Stimulated activated CD4-positive, alpha-beta T cell treated with anti-CD3 and anti-CD28 coated beads, Interleukin-15, amount 100 ng/mL, for 48 hours (primary cell): ENCODE data around the gene RPL28.
A peak's percentile ranks its signal among the peaks of the same experiment; 100 is the strongest.

ENCODE experiments used
- DNase-seq, 2 donors: peaks; one replicate each; pipeline ENCODE4 v3.0.0-alpha.2; 2020; ENCODE audit warnings: low read depth in 2 of 2

RPL28 gene

DNA sequence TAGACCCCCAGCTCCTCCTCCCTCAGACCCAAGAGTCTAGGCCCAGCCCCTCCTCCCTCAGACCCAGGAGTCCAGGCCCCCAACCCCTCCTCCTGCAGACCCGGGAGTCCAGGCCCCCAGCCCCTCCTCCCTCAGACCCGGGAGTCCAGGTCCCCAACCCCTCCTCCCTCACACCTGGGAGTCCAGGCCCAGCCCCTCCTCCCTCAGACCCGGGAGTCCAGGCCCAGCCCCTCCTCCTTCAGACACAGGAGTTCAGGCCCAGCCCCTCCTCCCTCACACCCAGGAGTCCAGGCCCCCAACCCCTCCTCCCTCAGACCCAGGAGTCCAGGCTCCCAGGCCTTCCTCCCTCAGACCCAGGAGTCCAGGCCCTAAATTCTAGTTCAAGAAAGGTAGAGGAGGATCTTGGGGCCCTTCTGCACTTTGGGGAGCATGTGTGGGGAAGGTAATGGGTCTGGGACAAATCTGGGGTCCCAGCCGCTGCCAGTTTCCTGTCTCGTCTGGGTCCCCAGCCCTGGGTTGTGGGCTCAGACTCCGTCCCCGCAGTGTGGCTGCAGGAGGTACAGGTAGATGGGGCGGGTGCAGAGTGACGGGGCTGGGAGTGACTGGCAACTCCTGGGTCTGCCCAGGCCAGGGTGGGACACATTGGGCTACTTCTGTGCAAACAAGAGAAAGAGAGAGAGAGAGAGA is 12.3 kb upstream of the RPL28 start:
- no peak for DNase-seq

GRCh38 chr19:55373993-55374757 is 11.6 kb upstream of the RPL28 start:
- no peak for DNase-seq

DNA sequence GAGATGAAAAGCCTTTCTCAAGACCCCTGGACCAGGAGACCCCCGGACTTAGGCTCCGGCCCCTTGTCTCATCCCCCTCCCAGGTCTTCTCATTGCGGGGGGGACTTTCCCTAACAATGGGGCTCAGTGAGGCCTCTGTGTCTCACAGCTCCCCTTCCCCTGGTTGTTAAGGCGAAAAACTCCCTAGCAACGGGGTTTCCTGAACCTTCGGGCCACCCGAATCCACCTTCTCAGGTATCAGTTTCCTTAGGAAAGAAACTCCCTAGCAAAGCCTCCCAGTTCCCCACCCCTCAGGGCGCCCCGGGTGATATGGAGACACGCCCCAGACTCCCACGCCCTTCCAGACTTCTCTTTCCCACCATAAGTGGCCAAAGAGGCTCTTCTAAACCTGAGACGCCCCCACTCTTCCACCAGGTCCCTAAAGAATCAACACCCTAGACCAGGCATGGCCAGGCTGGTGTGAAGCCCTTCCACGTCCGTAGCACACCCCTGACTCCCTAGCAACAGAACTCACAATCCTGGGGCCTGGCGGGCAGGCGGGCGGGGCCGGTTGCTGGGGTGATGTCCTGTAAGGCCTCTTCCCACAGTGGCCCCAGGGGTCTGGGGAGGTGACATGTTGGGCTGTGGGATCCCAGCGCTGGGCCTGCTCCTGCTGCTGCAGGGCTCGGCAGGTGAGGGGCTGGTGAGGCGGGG is 9.3 kb upstream of the RPL28 start, which contains the start of gene TMEM190:
Gene TMEM190, plus strand, starts transcription at position 586 of the 693 bp plus-strand sequence. Its CDS starts 28 bp downstream, at position 614.
- DNase-seq: no peak

- no peak for DNase-seq
Measured at GRCh38 chr19:55377356-55378131, 8.2 kb upstream of the RPL28 start.

GRCh38 chr19:55379174-55379573 is 6.6 kb upstream of the RPL28 start:
- no peak for DNase-seq

GRCh38 chr19:55382013-55382412 is 3.7 kb upstream of the RPL28 start:
- no peak for DNase-seq

- no peak for DNase-seq
Measured at GRCh38 chr19:55382522-55383054, 3.1 kb upstream of the RPL28 start.

- no peak for DNase-seq
Measured at GRCh38 chr19:55383279-55384130, 2.2 kb upstream of the RPL28 start.

- no peak for DNase-seq
Measured at GRCh38 chr19:55384131-55384919, 1.4 kb upstream of the RPL28 start, which contains the start of gene TMEM238. Gene TMEM238 (minus strand): TSS chr19:55384292. CDS start chr19:55384259, 33 bp downstream.

- peak; percentile 89 to 97 for DNase-seq
Measured at GRCh38 chr19:55384920-55385723, 610 bp upstream of the RPL28 start.

GRCh38 chr19:55386493-55386971 is 800 bp downstream of the RPL28 start:
- no peak for DNase-seq

DNA sequence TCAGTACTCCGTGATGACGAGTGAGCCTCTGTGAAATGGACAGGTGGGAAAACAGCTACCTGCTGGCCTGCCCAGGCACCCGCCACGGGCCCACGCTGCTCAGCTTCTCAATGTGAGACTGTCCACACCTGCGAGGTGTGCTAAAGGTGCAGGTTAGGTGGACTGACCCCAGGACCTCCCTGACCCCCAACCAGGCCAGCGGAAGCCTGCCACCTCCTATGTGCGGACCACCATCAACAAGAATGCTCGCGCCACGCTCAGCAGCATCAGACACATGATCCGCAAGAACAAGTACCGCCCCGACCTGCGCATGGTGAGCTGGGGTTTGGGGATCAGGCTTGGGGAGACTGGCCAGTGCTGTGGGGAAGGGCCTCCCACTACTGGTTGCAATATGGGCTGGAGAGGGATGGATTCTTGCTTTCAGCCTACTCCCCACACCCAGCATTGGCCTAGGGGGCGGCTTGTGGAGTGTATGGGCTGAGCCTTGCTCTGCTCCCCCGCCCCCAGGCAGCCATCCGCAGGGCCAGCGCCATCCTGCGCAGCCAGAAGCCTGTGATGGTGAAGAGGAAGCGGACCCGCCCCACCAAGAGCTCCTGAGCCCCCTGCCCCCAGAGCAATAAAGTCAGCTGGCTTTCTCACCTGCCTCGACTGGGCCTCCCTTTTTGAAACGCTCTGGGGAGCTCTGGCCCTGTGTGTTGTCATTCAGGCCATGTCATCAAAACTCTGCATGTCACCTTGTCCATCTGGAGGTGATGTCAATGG is 2.2 kb downstream of the RPL28 start:
- no peak for DNase-seq

GRCh38 chr19:55389386-55390317 is 3.9 kb downstream of the RPL28 start:
- DNase-seq: no peak

DNA sequence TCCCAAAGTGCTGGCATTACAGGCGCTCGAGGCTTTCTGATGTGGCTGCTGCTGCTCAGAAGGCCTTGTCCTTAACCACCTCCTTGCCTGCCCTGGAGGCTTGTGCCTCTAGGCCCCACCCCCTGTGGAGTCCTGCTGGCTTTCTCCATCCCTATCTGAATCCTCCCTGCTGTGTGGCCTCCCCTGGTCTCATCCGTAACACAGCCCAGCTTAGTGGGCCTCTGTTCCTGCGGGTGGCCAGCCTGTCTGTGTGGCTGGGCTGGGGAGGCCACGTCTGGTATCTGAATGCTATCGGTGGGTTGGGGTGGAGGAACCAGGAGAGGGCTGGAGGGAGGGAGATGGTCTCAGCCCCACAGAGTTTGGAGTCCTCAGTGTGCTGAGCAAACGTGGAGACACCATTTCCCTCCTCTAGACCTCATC is 4.7 kb downstream of the RPL28 start:
- no peak for DNase-seq

DNA sequence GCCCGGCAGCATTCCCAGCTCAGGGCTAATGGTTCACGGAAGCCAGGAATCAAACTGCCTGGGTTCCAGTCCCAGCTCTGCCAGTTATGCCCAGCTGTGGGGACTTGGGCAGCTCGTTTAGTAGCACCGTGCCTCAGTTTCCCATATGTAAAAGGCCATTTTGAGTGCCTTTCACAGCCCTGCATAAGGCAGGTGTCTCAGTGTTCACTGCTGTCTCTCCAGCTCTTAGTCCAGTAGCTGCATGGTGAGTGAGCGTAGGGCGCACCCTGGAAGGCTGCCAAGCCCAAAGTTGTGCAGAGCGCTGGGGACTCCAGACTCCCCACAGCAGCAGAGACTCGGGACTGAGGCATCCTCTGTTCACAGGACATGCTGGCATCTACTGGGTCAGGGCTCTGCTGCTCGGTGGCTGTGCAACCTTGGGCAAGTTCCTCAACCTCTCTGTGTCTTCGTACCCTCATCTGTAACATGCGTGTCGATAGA is 5.5 kb downstream of the RPL28 start:
- no peak for DNase-seq
